EL (cell line): ENCODE measurements around the gene LRRC8B.
A peak's percentile ranks its signal among the peaks of the same experiment; 100 is the strongest.
"Not testable (repeated sequence)": the region's sequence is repeated elsewhere in the genome, so short reads cannot be mapped to it uniquely, and the experiment has no call there.

Source experiments
- DNase-seq: peaks from one replicate; pipeline ENCODE4 v3.0.0-alpha.2; 2016

The LRRC8B gene

GRCh38 chr1:89525169-89525855, 683 bp downstream of the LRRC8B start:
- DNase-seq = no peak

- no peak for DNase-seq
Observed at GRCh38 chr1:89527256-89527655, 2.6 kb downstream of the LRRC8B start.

GRCh38 chr1:89527750-89528381, 3.2 kb downstream of the LRRC8B start:
- no peak for DNase-seq

- no peak for DNase-seq
Observed at GRCh38 chr1:89528382-89528780, 3.8 kb downstream of the LRRC8B start.

GRCh38 chr1:89529196-89529595, 4.6 kb downstream of the LRRC8B start:
- DNase-seq = no peak

- no peak for DNase-seq
Observed at GRCh38 chr1:89530444-89531089, 5.9 kb downstream of the LRRC8B start.

- DNase-seq = no peak
Observed at GRCh38 chr1:89531480-89532139, 7.0 kb downstream of the LRRC8B start.

GRCh38 chr1:89532228-89532627, 7.6 kb downstream of the LRRC8B start:
- no peak for DNase-seq

GRCh38 chr1:89532866-89533265, 8.2 kb downstream of the LRRC8B start:
- DNase-seq = no peak

GRCh38 chr1:89535537-89535936, 10.9 kb downstream of the LRRC8B start:
- no peak for DNase-seq

GRCh38 chr1:89536555-89537341, 12.1 kb downstream of the LRRC8B start:
- no peak for DNase-seq

- DNase-seq = no peak
Observed at GRCh38 chr1:89538361-89538760, 13.7 kb downstream of the LRRC8B start.

- DNase-seq = no peak
Observed at GRCh38 chr1:89539128-89539527, 14.5 kb downstream of the LRRC8B start.

GRCh38 chr1:89540406-89540970, 15.9 kb downstream of the LRRC8B start:
- no peak for DNase-seq

- DNase-seq = no peak
Observed at GRCh38 chr1:89542345-89542744, 17.7 kb downstream of the LRRC8B start.

GRCh38 chr1:89543632-89544031, 19.0 kb downstream of the LRRC8B start:
- not testable (repeated sequence) for DNase-seq

- no peak for DNase-seq
Observed at GRCh38 chr1:89545264-89546038, 20.8 kb downstream of the LRRC8B start.

- no peak for DNase-seq
Observed at GRCh38 chr1:89546082-89546889, 21.7 kb downstream of the LRRC8B start.

GRCh38 chr1:89546934-89547562, 22.4 kb downstream of the LRRC8B start:
- DNase-seq = no peak

- DNase-seq = peak; percentile 20
Observed at GRCh38 chr1:89547563-89548116, 23.0 kb downstream of the LRRC8B start.
